ENCODE results near the gene IQSEC3.

DNA sequence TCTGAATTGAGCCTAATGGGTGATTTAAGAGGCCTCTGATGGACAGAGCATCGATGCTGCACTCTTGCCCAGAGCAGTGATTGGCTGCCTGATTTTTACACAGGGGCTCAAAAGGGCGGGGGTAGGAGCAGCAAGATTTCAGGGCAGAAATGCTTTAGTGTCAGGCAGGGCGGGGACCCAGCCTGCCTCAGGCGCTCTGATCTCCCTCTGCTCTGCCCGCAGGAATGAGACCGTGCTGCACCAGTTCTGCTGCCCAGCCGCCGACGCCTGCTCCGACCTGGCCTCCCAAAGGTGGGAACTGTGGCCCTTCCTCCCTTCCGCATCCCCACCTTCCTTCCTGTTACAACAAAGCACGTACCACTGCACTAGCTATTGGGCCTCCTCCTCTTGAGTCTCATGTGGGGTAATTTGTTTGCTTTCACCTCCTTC, 32.4 kb downstream of the IQSEC3 start:
- TF ChIP-seq POLR2A (IDR thresholded peaks at IDR 0.05; ENCODE audit: low read length) (no peak), GATA1 (IDR thresholded peaks at IDR 0.05; ENCODE audit: low read depth, low read length) (no peak)

Measured in erythroblast (primary cell).